CD4-positive, alpha-beta T cell (primary cell): Measurements from ENCODE around the gene TCEA2. TPM values are rescaled to one million over a fixed set of nuclear protein-coding genes. Genes with fewer than 3 reads are reported as not detected.

Experiments
- ATAC-seq: fragments of 200-7000 bp; cut with Tn5 transposase; one replicate; pipeline ENCODE4 v1.10.0; 2022; ENCODE audit warnings: mild to moderate bottlenecking; ENCODE audit not compliant: poor library complexity
- CTCF ChIA-PET: fragments of 350-600 bp; sonication (Branson Sonifier 250); formaldehyde crosslinking; loops from one replicate; lab custom pipeline; 2021; ENCODE audit warnings: antibody characterized with exemption, inconsistent platforms; lab: Charles Lee
- POLR2A ChIA-PET: fragments of 350-600 bp; sonication (Branson Sonifier 250); formaldehyde crosslinking; loops from one replicate; lab custom pipeline; 2021; ENCODE audit warnings: antibody characterized with exemption, inconsistent platforms; lab: Charles Lee
- DNase-seq, 14 experiments: peaks; one replicate each; pipeline ENCODE4 v3.0.0-alpha.2; 2013 to 2020; ENCODE audit warnings: mixed read lengths in 2 of 14
- H3K27ac ChIP-seq, 2 donors: one replicate each; pipeline versions ENCODE4 v1.5.1 to v1.7.0; 2013; ENCODE audit warnings: low read length in 2 of 2, low read depth in 1 of 2, mild to moderate bottlenecking in 1 of 2
- H3K27me3 ChIP-seq, 2 experiments: 1 replicate in 1 of 2; 2 replicates in 1 of 2; pipeline versions ENCODE4 v1.6.1 to v1.7.0; 2013; ENCODE audit warnings: low read length in 2 of 2, control low read depth in 1 of 2, mild to moderate bottlenecking in 1 of 2, moderate library complexity in 1 of 2; ENCODE audit not compliant: insufficient read depth in 2 of 2, control insufficient read depth in 1 of 2
- H3K36me3 ChIP-seq: one replicate; pipeline ENCODE4 v1.6.1; 2013; ENCODE audit warnings: low read length, control low read depth; ENCODE audit not compliant: insufficient read depth
- H3K4me1 ChIP-seq: one replicate; pipeline ENCODE4 v1.6.1; 2013; ENCODE audit warnings: low read length, control low read depth; ENCODE audit not compliant: insufficient read depth
- H3K4me3 ChIP-seq: one replicate; pipeline ENCODE4 v1.5.1; 2013; ENCODE audit warnings: mild to moderate bottlenecking, low read length, moderate library complexity
- H3K9me3 ChIP-seq, 2 experiments: 1 replicate in 1 of 2; 2 replicates in 1 of 2; pipeline versions ENCODE4 v1.6.1 to v1.7.0; 2013; ENCODE audit warnings: low read length in 2 of 2, mild to moderate bottlenecking in 2 of 2, control low read depth in 1 of 2, moderate library complexity in 1 of 2; ENCODE audit not compliant: control insufficient read depth in 1 of 2, insufficient read depth in 1 of 2
- H3K27ac Mint-ChIP-seq: one replicate; pipeline ENCODE4 v1.8.0; 2020; ENCODE audit warnings: mixed read lengths
- H3K27me3 Mint-ChIP-seq: one replicate; pipeline ENCODE4 v1.8.0; 2021; ENCODE audit warnings: mixed read lengths
- H3K36me3 Mint-ChIP-seq: one replicate; pipeline ENCODE4 v1.8.0; 2021; ENCODE audit warnings: low read depth, mixed read lengths
- H3K4me1 Mint-ChIP-seq: one replicate; pipeline ENCODE4 v1.8.0; 2021; ENCODE audit warnings: low read depth, mixed read lengths
- H3K4me3 Mint-ChIP-seq: one replicate; pipeline ENCODE4 v1.8.0; 2020; ENCODE audit warnings: mild to moderate bottlenecking, mixed read lengths
- H3K9me3 Mint-ChIP-seq: one replicate; pipeline ENCODE4 v1.8.0; 2020; ENCODE audit warnings: mixed read lengths
- CTCF ChIP-seq: fragments of 200-600 bp; IDR thresholded peaks from one replicate; pipeline ENCODE4 v1.8.0; 2022; ENCODE audit warnings: antibody characterized with exemption, mild to moderate bottlenecking
- intact Hi-C, 2 experiments: fragments of 100-400 bp; cut with DNase I in 1 of 2; cut with micrococcal nuclease in 1 of 2; formaldehyde crosslinking; loops; one replicate each; pipeline versions ENCODE4 v1.15.1 to v1.9.0; 2023 to 2025; cut with DNase I, micrococcal nuclease
- total RNA-seq, 174 experiments: library from RNA in 2 of 174; stranded (reverse) in 2 of 174; gene quantifications; one replicate each; pipeline ENCODE4 v1.2.3 and lab custom pipeline; 2021 to 2026

TCEA2 gene
- total RNA-seq, 2 experiments from 2014 or later = 28.4 to 29.9 TPM

DNA sequence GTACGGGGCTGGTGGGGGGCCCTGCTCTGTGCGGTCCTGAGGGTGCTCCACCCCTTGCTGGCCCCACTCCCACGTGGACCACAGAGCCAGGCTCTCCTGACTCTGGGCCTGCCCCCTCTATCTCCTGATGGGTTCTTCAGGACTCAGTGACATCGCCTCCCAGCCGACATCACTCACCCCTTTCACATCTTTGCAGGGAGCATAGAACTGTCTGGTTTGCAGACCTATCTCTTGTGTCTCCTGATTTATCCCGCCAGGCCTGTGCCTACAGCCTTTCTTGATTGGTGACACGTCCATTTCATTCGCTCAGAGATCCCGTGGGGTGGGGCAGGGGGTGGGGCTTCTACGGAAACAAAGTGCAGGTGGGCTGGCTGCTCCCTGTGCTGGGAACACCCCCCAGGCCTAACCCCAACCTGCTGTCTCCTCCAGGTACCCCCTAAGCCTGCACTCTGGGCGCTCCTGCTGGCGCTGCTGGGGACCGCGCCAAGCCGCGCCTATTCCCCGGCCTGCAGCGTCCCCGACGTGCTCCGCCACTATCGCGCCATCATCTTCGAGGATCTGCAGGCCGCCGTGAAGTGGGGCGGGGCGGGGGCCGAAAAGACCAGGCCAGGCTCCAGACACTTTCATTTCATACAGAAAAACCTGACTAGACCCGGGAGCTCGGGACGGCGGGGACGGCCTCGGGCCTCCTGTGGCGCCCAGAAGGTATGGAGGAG, 25.3 kb upstream of the TCEA2 start:
- Mint-ChIP-seq H3K9me3 (no peaks in the 10 kb centered on the region), H3K4me1 (peaks cover 34% of the 10 kb centered on the region), H3K4me3 (peak overlapping the region; percentile 87), H3K36me3 (peaks cover 11% of the 10 kb centered on the region), H3K27ac (peak overlapping the region; percentile 53), H3K27me3 (no peaks in the 10 kb centered on the region)
- peaks cover 87% of the 10 kb centered on the region for H3K4me1 ChIP-seq
- peaks cover 11% of the 10 kb centered on the region for H3K36me3 ChIP-seq
- peak overlapping the region; percentile 49 for H3K4me3 ChIP-seq
- CTCF ChIA-PET = interaction anchor here (0.6 to 2.9 kb wide), 27 partner anchors 10 to 517 kb away, joined by 3 to 40 read pairs (median 7); partner anchors contain the start of genes LKAAEAR1, PPDPF, PRPF6 and RTEL1
- H3K9me3 ChIP-seq = no peaks in the 10 kb centered on the region
- peak; percentile 20 for ATAC-seq
- no peak for TF ChIP-seq CTCF
- intact Hi-C loops = loop anchor here (2.0 to 10.0 kb wide), 3 partner anchors 43 to 57 kb away; partner anchors contain the start of genes PRPF6 (in 2 of the 2) and OPRL1 (in 1 of the 2)
- peak in 2 of 14 experiments; percentile 29 to 32 for DNase-seq
- peaks cover 0 to 4% of the 10 kb centered on the region in 2 experiments for H3K27me3 ChIP-seq
- POLR2A ChIA-PET = interaction anchor here (0.7 to 3.2 kb wide), 11 partner anchors 10 to 499 kb away, joined by 3 to 36 read pairs (median 9); partner anchors contain the start of genes OPRL1, PCMTD2, PRPF6 and RGS19
- no peak overlapping the region for H3K27ac ChIP-seq

GRCh38 chr20:64038224-64038564, 24.8 kb upstream of the TCEA2 start:
- DNase-seq (peak in 2 of 14 experiments; percentile 16 to 22), ATAC-seq (peak; percentile 2)
- Mint-ChIP-seq H3K36me3 (peaks cover 11% of the 10 kb centered on the region), H3K27ac (peak overlapping the region; percentile 53), H3K4me3 (peak overlapping the region; percentile 87), H3K9me3 (no peaks in the 10 kb centered on the region), H3K4me1 (peaks cover 34% of the 10 kb centered on the region), H3K27me3 (no peaks in the 10 kb centered on the region)
- ChIA-PET CTCF (interaction anchor here (0.6 to 2.9 kb wide), 33 partner anchors 9 to 517 kb away, joined by 3 to 40 read pairs (median 7); partner anchors contain the start of genes LKAAEAR1, PPDPF, PRPF6 and RTEL1), POLR2A (interaction anchor here (0.7 to 3.2 kb wide), 15 partner anchors 9 to 500 kb away, joined by 3 to 36 read pairs (median 8); partner anchors contain the start of genes LKAAEAR1, OPRL1, PCMTD2 and PRPF6)
- H3K4me3 ChIP-seq = peak overlapping the region; percentile 49
- peaks cover 0 to 4% of the 10 kb centered on the region in 2 experiments for H3K27me3 ChIP-seq
- H3K9me3 ChIP-seq = no peaks in the 10 kb centered on the region
- intact Hi-C loops = loop anchor here (2.0 to 10.0 kb wide), 3 partner anchors 43 to 57 kb away; partner anchors contain the start of genes PRPF6 (in 2 of the 2) and OPRL1 (in 1 of the 2)
- H3K36me3 ChIP-seq = peaks cover 7% of the 10 kb centered on the region
- TF ChIP-seq CTCF = no peak
- no peak overlapping the region for H3K27ac ChIP-seq
- peaks cover 87% of the 10 kb centered on the region for H3K4me1 ChIP-seq

GRCh38 chr20:64038565-64039292, 24.3 kb upstream of the TCEA2 start:
- Histone ChIP-seq H3K4me1 (peaks cover 85% of the 10 kb centered on the region), H3K4me3 (peak overlapping the region; percentile 49), H3K9me3 (no peaks in the 10 kb centered on the region), H3K36me3 (peaks cover 2% of the 10 kb centered on the region), H3K27me3 (peaks cover 0 to 4% of the 10 kb centered on the region in 2 experiments), H3K27ac (peak overlapping the region in 1 of 2 donors; percentile 13)
- Mint-ChIP-seq H3K4me1 (peaks cover 39% of the 10 kb centered on the region), H3K4me3 (peak overlapping the region; percentile 75), H3K27ac (no peak overlapping the region), H3K36me3 (peaks cover 7% of the 10 kb centered on the region), H3K9me3 (no peaks in the 10 kb centered on the region), H3K27me3 (no peaks in the 10 kb centered on the region)
- DNase-seq (peak; percentile 61 to 88 (median 78)), ATAC-seq (peak; percentile 82)
- intact Hi-C loops = loop anchor here (1.0 to 10.0 kb wide), 5 partner anchors 19 to 82 kb away; partner anchors contain the start of genes PRPF6 (in 2 of the 2) and OPRL1 (in 1 of the 2)
- CTCF ChIA-PET = interaction anchor here (0.6 to 2.9 kb wide), 34 partner anchors 9 to 518 kb away, joined by 3 to 40 read pairs (median 6); partner anchors contain the start of genes LKAAEAR1, PPDPF, PRPF6 and RTEL1
- POLR2A ChIA-PET = interaction anchor here (0.6 to 3.2 kb wide), 20 partner anchors 9 to 500 kb away, joined by 3 to 36 read pairs (median 4); partner anchors contain the start of genes LKAAEAR1, OPRL1, PCMTD2 and PRPF6
- TF ChIP-seq CTCF = peak; percentile 93
